ELF-1 (cell line): ENCODE data around the gene SDCBP2.

Source experiments
- DNase-seq: peaks from one replicate; pipeline ENCODE4 v3.0.0-alpha.2; 2016; ENCODE audit warnings: low read depth, low spot score

Gene SDCBP2

GRCh38 chr20:1328680-1329330 lies at the start of gene SDCBP2:
Gene SDCBP2 (minus strand): TSS chr20:1329139. CDS start chr20:1320416, 8,723 bp downstream.
- DNase-seq = no peak

GRCh38 chr20:1378735-1379125 lies 49.8 kb upstream of the SDCBP2 start:
- no peak for DNase-seq

GRCh38 chr20:1377984-1378734 lies 49.2 kb upstream of the SDCBP2 start:
- no peak for DNase-seq

- no peak for DNase-seq
Observed at GRCh38 chr20:1377341-1377871, 48.5 kb upstream of the SDCBP2 start.

GRCh38 chr20:1376408-1377270 lies 47.7 kb upstream of the SDCBP2 start:
- DNase-seq = no peak

- DNase-seq = no peak
Observed at GRCh38 chr20:1376007-1376406, 47.1 kb upstream of the SDCBP2 start.

GRCh38 chr20:1375515-1375914 lies 46.6 kb upstream of the SDCBP2 start:
- DNase-seq = no peak

- DNase-seq = no peak
Observed at GRCh38 chr20:1374246-1374645, 45.3 kb upstream of the SDCBP2 start.

- no peak for DNase-seq
Observed at GRCh38 chr20:1373614-1374013, 44.7 kb upstream of the SDCBP2 start.

GRCh38 chr20:1373036-1373435 lies 44.1 kb upstream of the SDCBP2 start:
- DNase-seq = no peak

GRCh38 chr20:1371830-1372539 lies 43.0 kb upstream of the SDCBP2 start:
- no peak for DNase-seq

- no peak for DNase-seq
Observed at GRCh38 chr20:1371202-1371782, 42.4 kb upstream of the SDCBP2 start.

GRCh38 chr20:1370548-1371110 lies 41.7 kb upstream of the SDCBP2 start:
- no peak for DNase-seq

- DNase-seq = no peak
Observed at GRCh38 chr20:1369970-1370369, 41.0 kb upstream of the SDCBP2 start.

- DNase-seq = no peak
Observed at GRCh38 chr20:1368448-1369199, 39.7 kb upstream of the SDCBP2 start.

- DNase-seq = no peak
Observed at GRCh38 chr20:1367479-1367878, 38.5 kb upstream of the SDCBP2 start.

- no peak for DNase-seq
Observed at GRCh38 chr20:1364106-1364505, 35.2 kb upstream of the SDCBP2 start.

GRCh38 chr20:1363522-1363921 lies 34.6 kb upstream of the SDCBP2 start:
- DNase-seq = no peak

- no peak for DNase-seq
Observed at GRCh38 chr20:1362484-1362883, 33.5 kb upstream of the SDCBP2 start.
